ENCODE measurements around the gene GRHPR.

Gene GRHPR

GRCh38 chr9:37422289-37423104, at the start of gene GRHPR:
GRHPR (plus strand) TSS chr9:37422696; CDS start chr9:37422751, 55 bp downstream.
- ATAC-seq: peak; percentile 98
- TF ChIP-seq ZNF70 (CRISPR knock-in tag; IDR thresholded peaks at IDR 0.05): no peak
- no peak for TF ChIP-seq GLIS3 (CRISPR knock-in tag; IDR thresholded peaks at IDR 0.05)
- TF ChIP-seq OSR1 (CRISPR knock-in tag; IDR thresholded peaks at IDR 0.05): no peak
- TF ChIP-seq ISL1 (CRISPR knock-in tag; IDR thresholded peaks at IDR 0.05): no peak
- TF ChIP-seq, protein P1, sequence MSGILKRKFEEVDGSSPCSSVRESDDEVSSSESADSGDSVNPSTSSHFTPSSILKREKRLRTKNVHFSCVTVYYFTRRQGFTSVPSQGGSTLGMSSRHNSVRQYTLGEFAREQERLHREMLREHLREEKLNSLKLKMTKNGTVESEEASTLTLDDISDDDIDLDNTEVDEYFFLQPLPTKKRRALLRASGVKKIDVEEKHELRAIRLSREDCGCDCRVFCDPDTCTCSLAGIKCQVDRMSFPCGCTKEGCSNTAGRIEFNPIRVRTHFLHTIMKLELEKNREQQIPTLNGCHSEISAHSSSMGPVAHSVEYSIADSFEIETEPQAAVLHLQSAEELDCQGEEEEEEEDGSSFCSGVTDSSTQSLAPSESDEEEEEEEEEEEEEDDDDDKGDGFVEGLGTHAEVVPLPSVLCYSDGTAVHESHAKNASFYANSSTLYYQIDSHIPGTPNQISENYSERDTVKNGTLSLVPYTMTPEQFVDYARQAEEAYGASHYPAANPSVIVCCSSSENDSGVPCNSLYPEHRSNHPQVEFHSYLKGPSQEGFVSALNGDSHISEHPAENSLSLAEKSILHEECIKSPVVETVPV (CRISPR knock-in tag; IDR thresholded peaks at IDR 0.05): no peak
- TF ChIP-seq ZFP3 (CRISPR knock-in tag; IDR thresholded peaks at IDR 0.05): no peak
- TF ChIP-seq ZC3H10 (CRISPR knock-in tag; IDR thresholded peaks at IDR 0.05): no peak
- TF ChIP-seq ARNTL (CRISPR knock-in tag; IDR thresholded peaks at IDR 0.05; ENCODE audit: borderline replicate concordance, low read depth): no peak
- TF ChIP-seq ZNF8 (CRISPR knock-in tag; IDR thresholded peaks at IDR 0.05): no peak
- TF ChIP-seq, protein P2, sequence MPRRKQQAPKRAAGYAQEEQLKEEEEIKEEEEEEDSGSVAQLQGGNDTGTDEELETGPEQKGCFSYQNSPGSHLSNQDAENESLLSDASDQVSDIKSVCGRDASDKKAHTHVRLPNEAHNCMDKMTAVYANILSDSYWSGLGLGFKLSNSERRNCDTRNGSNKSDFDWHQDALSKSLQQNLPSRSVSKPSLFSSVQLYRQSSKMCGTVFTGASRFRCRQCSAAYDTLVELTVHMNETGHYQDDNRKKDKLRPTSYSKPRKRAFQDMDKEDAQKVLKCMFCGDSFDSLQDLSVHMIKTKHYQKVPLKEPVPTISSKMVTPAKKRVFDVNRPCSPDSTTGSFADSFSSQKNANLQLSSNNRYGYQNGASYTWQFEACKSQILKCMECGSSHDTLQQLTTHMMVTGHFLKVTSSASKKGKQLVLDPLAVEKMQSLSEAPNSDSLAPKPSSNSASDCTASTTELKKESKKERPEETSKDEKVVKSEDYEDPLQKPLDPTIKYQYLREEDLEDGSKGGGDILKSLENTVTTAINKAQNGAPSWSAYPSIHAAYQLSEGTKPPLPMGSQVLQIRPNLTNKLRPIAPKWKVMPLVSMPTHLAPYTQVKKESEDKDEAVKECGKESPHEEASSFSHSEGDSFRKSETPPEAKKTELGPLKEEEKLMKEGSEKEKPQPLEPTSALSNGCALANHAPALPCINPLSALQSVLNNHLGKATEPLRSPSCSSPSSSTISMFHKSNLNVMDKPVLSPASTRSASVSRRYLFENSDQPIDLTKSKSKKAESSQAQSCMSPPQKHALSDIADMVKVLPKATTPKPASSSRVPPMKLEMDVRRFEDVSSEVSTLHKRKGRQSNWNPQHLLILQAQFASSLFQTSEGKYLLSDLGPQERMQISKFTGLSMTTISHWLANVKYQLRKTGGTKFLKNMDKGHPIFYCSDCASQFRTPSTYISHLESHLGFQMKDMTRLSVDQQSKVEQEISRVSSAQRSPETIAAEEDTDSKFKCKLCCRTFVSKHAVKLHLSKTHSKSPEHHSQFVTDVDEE (CRISPR knock-in tag; IDR thresholded peaks at IDR 0.05): no peak
- TF ChIP-seq CREB5 (CRISPR knock-in tag; IDR thresholded peaks at IDR 0.05; ENCODE audit: low read depth): no peak
- TF ChIP-seq PPARA (CRISPR knock-in tag; IDR thresholded peaks at IDR 0.05; ENCODE audit: borderline replicate concordance): no peak
- no peak for TF ChIP-seq CSDC2 (CRISPR knock-in tag; IDR thresholded peaks at IDR 0.05)

- ATAC-seq: no peak
- TF ChIP-seq ZFP3 (CRISPR knock-in tag; IDR thresholded peaks at IDR 0.05): no peak
- TF ChIP-seq, protein P1 (CRISPR knock-in tag; IDR thresholded peaks at IDR 0.05): no peak
- TF ChIP-seq ZNF70 (CRISPR knock-in tag; IDR thresholded peaks at IDR 0.05): no peak
- no peak for TF ChIP-seq TCF4 (CRISPR knock-in tag; IDR thresholded peaks at IDR 0.05; ENCODE audit: borderline replicate concordance)
- TF ChIP-seq, protein P3, sequence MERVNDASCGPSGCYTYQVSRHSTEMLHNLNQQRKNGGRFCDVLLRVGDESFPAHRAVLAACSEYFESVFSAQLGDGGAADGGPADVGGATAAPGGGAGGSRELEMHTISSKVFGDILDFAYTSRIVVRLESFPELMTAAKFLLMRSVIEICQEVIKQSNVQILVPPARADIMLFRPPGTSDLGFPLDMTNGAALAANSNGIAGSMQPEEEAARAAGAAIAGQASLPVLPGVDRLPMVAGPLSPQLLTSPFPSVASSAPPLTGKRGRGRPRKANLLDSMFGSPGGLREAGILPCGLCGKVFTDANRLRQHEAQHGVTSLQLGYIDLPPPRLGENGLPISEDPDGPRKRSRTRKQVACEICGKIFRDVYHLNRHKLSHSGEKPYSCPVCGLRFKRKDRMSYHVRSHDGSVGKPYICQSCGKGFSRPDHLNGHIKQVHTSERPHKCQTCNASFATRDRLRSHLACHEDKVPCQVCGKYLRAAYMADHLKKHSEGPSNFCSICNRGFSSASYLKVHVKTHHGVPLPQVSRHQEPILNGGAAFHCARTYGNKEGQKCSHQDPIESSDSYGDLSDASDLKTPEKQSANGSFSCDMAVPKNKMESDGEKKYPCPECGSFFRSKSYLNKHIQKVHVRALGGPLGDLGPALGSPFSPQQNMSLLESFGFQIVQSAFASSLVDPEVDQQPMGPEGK (CRISPR knock-in tag; IDR thresholded peaks at IDR 0.05; ENCODE audit: borderline replicate concordance): no peak
- TF ChIP-seq ISL1 (CRISPR knock-in tag; IDR thresholded peaks at IDR 0.05): no peak
Observed at GRCh38 chr9:37372839-37373238, 49.7 kb upstream of the GRHPR start.

DNA sequence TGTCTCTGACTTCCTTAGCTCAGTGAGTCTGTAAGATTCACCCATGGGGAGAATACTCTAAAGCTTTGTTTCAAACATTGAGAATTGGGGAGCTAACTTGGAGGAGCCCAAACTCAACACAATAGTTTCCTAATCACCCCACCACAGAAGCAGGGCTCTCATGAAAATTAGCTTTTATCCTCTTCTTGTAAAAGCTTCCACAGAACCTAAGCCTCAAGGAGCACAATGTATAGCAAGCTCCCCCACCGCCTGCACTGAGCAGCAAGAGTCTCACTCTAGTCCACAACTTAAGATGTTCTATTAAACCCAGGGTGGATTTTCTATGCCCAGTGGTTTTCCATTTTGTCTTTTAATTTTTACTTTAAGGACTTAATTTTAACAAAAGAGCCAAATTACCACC, 48.9 kb upstream of the GRHPR start:
- no peak for ATAC-seq
- TF ChIP-seq, protein P1 (CRISPR knock-in tag; IDR thresholded peaks at IDR 0.05): no peak
- TF ChIP-seq ISL1 (CRISPR knock-in tag; IDR thresholded peaks at IDR 0.05) (no peak), CREB5 (CRISPR knock-in tag; IDR thresholded peaks at IDR 0.05; ENCODE audit: low read depth) (no peak), ZNF8 (CRISPR knock-in tag; IDR thresholded peaks at IDR 0.05) (no peak), ZC3H10 (CRISPR knock-in tag; IDR thresholded peaks at IDR 0.05) (no peak), RARB (CRISPR knock-in tag; IDR thresholded peaks at IDR 0.05) (no peak), ZNF70 (CRISPR knock-in tag; IDR thresholded peaks at IDR 0.05) (no peak), PPARA (CRISPR knock-in tag; IDR thresholded peaks at IDR 0.05; ENCODE audit: borderline replicate concordance) (no peak), ZNF565 (CRISPR knock-in tag; conservative IDR thresholded peaks at IDR 0.05; ENCODE audit: low read depth) (no peak), TOX (CRISPR knock-in tag; IDR thresholded peaks at IDR 0.05; ENCODE audit: borderline replicate concordance) (no peak)
- TF ChIP-seq, protein P2 (CRISPR knock-in tag; IDR thresholded peaks at IDR 0.05): no peak
